ENCODE results near the gene TRAPPC8.

DNA sequence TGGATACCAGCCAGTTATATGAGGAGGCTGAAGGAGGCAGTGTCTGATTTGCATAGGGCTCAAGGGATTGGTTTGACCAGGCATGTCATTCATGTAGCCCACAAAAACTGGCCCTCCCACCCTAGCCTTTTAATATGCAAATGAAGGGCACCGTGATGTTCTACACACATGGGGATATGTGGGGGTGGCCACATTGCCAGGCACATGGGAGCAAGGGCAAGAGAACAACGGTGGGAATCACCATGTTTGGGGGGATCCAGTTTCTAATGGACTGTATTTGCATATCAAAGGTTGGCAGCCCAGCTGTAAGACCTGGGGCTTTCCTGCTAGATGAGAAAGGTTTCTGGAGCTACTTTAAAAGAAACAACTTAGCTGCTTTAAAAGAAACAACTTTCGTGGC, 117.2 kb downstream of the TRAPPC8 start:
- TF ChIP-seq, protein P1, sequence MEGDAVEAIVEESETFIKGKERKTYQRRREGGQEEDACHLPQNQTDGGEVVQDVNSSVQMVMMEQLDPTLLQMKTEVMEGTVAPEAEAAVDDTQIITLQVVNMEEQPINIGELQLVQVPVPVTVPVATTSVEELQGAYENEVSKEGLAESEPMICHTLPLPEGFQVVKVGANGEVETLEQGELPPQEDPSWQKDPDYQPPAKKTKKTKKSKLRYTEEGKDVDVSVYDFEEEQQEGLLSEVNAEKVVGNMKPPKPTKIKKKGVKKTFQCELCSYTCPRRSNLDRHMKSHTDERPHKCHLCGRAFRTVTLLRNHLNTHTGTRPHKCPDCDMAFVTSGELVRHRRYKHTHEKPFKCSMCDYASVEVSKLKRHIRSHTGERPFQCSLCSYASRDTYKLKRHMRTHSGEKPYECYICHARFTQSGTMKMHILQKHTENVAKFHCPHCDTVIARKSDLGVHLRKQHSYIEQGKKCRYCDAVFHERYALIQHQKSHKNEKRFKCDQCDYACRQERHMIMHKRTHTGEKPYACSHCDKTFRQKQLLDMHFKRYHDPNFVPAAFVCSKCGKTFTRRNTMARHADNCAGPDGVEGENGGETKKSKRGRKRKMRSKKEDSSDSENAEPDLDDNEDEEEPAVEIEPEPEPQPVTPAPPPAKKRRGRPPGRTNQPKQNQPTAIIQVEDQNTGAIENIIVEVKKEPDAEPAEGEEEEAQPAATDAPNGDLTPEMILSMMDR (IDR thresholded peaks at IDR 0.05), result no peak
- no peak for TF ChIP-seq POLR2A (IDR thresholded peaks at IDR 0.05)

Data from esophagus squamous epithelium (tissue), 4 donors.